ENCODE data around the gene C18orf32. TPM values are rescaled to one million over a fixed set of nuclear protein-coding genes. Genes with fewer than 3 reads are reported as not detected.
A peak's percentile ranks its signal among the peaks of the same experiment; 100 is the strongest.
"Not testable (repeated sequence)": the region's sequence is repeated elsewhere in the genome, so short reads cannot be mapped to it uniquely, and the experiment has no call there.

C18orf32 gene
- total and polyA plus RNA-seq, 2 donors (not counting 3 experiments of a cell fraction or from before 2014, with no cell fraction given) = 20.4 to 27.4 TPM

DNA sequence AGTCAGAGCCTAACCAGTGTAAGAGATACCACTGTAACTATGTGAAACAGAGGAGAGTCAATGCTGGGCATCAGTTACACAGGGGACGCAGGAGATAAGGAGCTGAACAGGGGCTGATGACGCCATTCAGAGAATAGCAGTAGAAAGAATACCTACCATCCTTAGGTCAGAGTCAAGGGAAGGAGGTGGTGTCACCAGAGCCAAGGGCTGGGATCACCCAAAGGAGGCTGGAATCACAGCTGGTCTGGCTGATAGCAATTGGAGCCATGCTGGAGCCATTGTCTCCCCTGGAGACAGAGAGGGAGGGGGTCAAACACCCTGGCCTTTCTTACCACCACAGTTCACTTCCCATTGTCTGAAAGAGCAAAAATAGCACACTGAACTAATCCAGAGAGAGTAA, 37.3 kb upstream of the C18orf32 start:
- intact Hi-C loops (cut with micrococcal nuclease) = no loop called here
- H2AFZ ChIP-seq (ENCODE audit: low read depth, low read length) = no peak overlapping the region
- dilution Hi-C loops (cut with MboI; ENCODE audit: extremely low pct_ligation_motif_present, low sequenced_read_pairs) = loop anchor here (25.0 kb wide), 1 partner anchor 338 kb away; no protein-coding TSS in a partner anchor
- DNase-seq (ENCODE audit: low read depth, low spot score) (peak; percentile 5), FAIRE-seq (no peak)
- H3K79me2 ChIP-seq (ENCODE audit: control insufficient read depth, insufficient read depth, low read length) = no peaks in the 10 kb centered on the region
- no peaks in the 10 kb centered on the region for H3K4me1 ChIP-seq (ENCODE audit: control insufficient read depth, extremely low read depth, insufficient read depth, low read length)
- no peaks in the 10 kb centered on the region for H3K9me1 ChIP-seq (replicated peaks; ENCODE audit: control insufficient read depth, extremely low read depth, insufficient read depth, low read length)
- BruUV-seq (replicated peaks) = no TSS peak
- TF ChIP-seq, protein P1, sequence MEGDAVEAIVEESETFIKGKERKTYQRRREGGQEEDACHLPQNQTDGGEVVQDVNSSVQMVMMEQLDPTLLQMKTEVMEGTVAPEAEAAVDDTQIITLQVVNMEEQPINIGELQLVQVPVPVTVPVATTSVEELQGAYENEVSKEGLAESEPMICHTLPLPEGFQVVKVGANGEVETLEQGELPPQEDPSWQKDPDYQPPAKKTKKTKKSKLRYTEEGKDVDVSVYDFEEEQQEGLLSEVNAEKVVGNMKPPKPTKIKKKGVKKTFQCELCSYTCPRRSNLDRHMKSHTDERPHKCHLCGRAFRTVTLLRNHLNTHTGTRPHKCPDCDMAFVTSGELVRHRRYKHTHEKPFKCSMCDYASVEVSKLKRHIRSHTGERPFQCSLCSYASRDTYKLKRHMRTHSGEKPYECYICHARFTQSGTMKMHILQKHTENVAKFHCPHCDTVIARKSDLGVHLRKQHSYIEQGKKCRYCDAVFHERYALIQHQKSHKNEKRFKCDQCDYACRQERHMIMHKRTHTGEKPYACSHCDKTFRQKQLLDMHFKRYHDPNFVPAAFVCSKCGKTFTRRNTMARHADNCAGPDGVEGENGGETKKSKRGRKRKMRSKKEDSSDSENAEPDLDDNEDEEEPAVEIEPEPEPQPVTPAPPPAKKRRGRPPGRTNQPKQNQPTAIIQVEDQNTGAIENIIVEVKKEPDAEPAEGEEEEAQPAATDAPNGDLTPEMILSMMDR (IDR thresholded peaks at IDR 0.05; ENCODE audit: extremely low read depth in 1 of 2, insufficient read depth in 1 of 2, low read depth in 1 of 2, low read length in 2 of 2) = no peak
- TF ChIP-seq GATA2 (IDR thresholded peaks at IDR 0.05; ENCODE audit: insufficient read depth, insufficient read length, low read depth, low read length) (no peak), POLR2AphosphoS5 (IDR thresholded peaks at IDR 0.05; ENCODE audit: insufficient read depth, low read depth, low read length) (no peak), EZH2 (IDR thresholded peaks at IDR 0.05; ENCODE audit: borderline replicate concordance, low read depth, low read length, severe bottlenecking) (no peak), POLR2A (IDR thresholded peaks at IDR 0.05; ENCODE audit: low read depth, low read length) (no peak), MYC (IDR thresholded peaks at IDR 0.05; ENCODE audit: low read depth, low read length) (no peak), JUN (IDR thresholded peaks at IDR 0.05; ENCODE audit: borderline replicate concordance, insufficient read depth, insufficient read length, low read depth) (no peak), FOS (IDR thresholded peaks at IDR 0.05; ENCODE audit: borderline replicate concordance, insufficient read depth, low read length) (no peak)
- TF ChIP-seq, protein P2, sequence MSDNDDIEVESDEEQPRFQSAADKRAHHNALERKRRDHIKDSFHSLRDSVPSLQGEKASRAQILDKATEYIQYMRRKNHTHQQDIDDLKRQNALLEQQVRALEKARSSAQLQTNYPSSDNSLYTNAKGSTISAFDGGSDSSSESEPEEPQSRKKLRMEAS (IDR thresholded peaks at IDR 0.05; ENCODE audit: insufficient read depth, insufficient read length) = no peak
- peaks cover 0 to 3% of the 10 kb centered on the region in 2 experiments for H3K27me3 ChIP-seq (ENCODE audit: control insufficient read depth in 2 of 2, insufficient read depth in 2 of 2, low read length in 2 of 2)
- no peak overlapping the region for H3K4me2 ChIP-seq (ENCODE audit: insufficient read depth, low read length)
- ChIA-PET POLR2A (no interaction called here), CTCF (interaction anchor here (0.6 to 5.1 kb wide), 6 partner anchors 9 to 335 kb away, joined by 3 to 28 read pairs (median 6); no protein-coding TSS in a partner anchor)
- no peak overlapping the region for H3K9ac ChIP-seq (replicated peaks; ENCODE audit: extremely low read depth, insufficient read depth, low read length)
- no peaks in the 10 kb centered on the region for H4K20me1 ChIP-seq (replicated peaks; ENCODE audit: control insufficient read depth, extremely low read depth, insufficient read depth, low read length)
- H3K27ac ChIP-seq (ENCODE audit: insufficient read depth, low read depth, low read length) = no peak overlapping the region
- H3K36me3 ChIP-seq (ENCODE audit: control insufficient read depth in 2 of 2, extremely low read depth in 1 of 2, insufficient read depth in 2 of 2, low read length in 2 of 2) = no peaks in the 10 kb centered on the region
- no peaks in the 10 kb centered on the region for H3K9me3 ChIP-seq (replicated peaks; ENCODE audit: control insufficient read depth, insufficient read depth, low read length)
- H3K4me3 ChIP-seq (replicated peaks in 1 of 3; ENCODE audit: insufficient read depth in 1 of 3, low read depth in 1 of 3, low read length in 3 of 3) = no peak overlapping the region

DNA sequence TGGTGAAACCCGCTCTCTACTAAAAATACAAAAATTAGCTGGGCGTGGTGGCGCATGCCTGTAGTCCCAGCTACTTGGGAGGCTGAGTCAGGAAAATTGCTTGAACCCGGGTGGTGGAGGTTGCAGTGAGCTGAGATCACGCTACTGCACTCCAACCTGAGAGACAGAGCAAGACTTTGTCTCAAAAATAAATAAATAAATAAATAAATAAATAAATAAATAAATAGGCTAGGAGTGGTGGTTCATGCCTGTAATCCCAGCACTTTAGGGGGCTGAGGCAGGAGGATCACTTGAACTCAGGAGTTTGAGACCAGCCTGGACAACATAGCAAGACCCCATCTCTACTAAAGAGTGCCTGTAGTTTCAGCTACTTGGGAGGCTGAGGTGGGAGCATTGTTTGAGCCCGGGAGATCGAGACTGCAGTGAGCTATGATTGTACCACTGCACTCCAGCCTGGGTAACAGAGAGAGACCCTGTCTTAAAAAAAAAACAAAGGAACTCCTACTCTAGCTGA, 36.6 kb upstream of the C18orf32 start:
- FAIRE-seq; BruUV-seq (replicated peaks); DNase-seq (ENCODE audit: low read depth, low spot score); H3K9ac ChIP-seq (replicated peaks; ENCODE audit: extremely low read depth, insufficient read depth, low read length); H3K27ac ChIP-seq (ENCODE audit: insufficient read depth, low read depth, low read length); H3K4me1 ChIP-seq (ENCODE audit: control insufficient read depth, extremely low read depth, insufficient read depth, low read length); H3K4me2 ChIP-seq (ENCODE audit: insufficient read depth, low read length); H3K9me1 ChIP-seq (replicated peaks; ENCODE audit: control insufficient read depth, extremely low read depth, insufficient read depth, low read length); H3K36me3 ChIP-seq (ENCODE audit: control insufficient read depth in 2 of 2, extremely low read depth in 1 of 2, insufficient read depth in 2 of 2, low read length in 2 of 2); H4K20me1 ChIP-seq (replicated peaks; ENCODE audit: control insufficient read depth, extremely low read depth, insufficient read depth, low read length); H3K4me3 ChIP-seq (replicated peaks in 1 of 3; ENCODE audit: insufficient read depth in 1 of 3, low read depth in 1 of 3, low read length in 3 of 3); H3K9me3 ChIP-seq (replicated peaks; ENCODE audit: control insufficient read depth, insufficient read depth, low read length); POLR2A ChIA-PET; H3K27me3 ChIP-seq (ENCODE audit: control insufficient read depth in 2 of 2, insufficient read depth in 2 of 2, low read length in 2 of 2); H2AFZ ChIP-seq (ENCODE audit: low read depth, low read length); H3K79me2 ChIP-seq (ENCODE audit: control insufficient read depth, insufficient read depth, low read length); intact Hi-C loops (cut with micrococcal nuclease): not testable (repeated sequence)
- CTCF ChIA-PET = interaction anchor here (0.9 to 2.8 kb wide), 4 partner anchors 9 to 335 kb away, joined by 3 to 14 read pairs (median 6); no protein-coding TSS in a partner anchor
- dilution Hi-C loops (cut with MboI; ENCODE audit: extremely low pct_ligation_motif_present, low sequenced_read_pairs) = loop anchor here (25.0 kb wide), 1 partner anchor 339 kb away; no protein-coding TSS in a partner anchor

Data from endothelial cell of umbilical vein (primary cell).